A673 (cell line): ENCODE data around the gene KRT17. TPM values are rescaled to one million over a fixed set of nuclear protein-coding genes. Genes with fewer than 3 reads are reported as not detected.
"Not testable (repeated sequence)": the region's sequence is repeated elsewhere in the genome, so short reads cannot be mapped to it uniquely, and the experiment has no call there.

Source experiments
- BruUV-seq: library from RNA; stranded (reverse); fragments of 400-500 nt; replicated peaks from 2 replicates; lab custom pipeline; 2021; lab: Mats Ljungman, UMichigan
- CTCF ChIA-PET: fragments of 300-600 bp; sonication (Branson Sonifier 250); formaldehyde crosslinking; loops from one replicate; lab custom pipeline; 2022; ENCODE audit warnings: antibody characterized with exemption; lab: Charles Lee
- POLR2A ChIA-PET: fragments of 300-600 bp; sonication (Branson Sonifier 250); formaldehyde crosslinking; loops from one replicate; lab custom pipeline; 2022; ENCODE audit warnings: antibody characterized with exemption; ENCODE audit not compliant: low non-redundant PET; lab: Charles Lee
- DNase-seq: peaks from one replicate; pipeline ENCODE4 v3.0.0-alpha.2; 2015; ENCODE audit warnings: low spot score
- H3K27ac ChIP-seq: fragments of 200-600 bp; sonication (generic); 2 replicates; pipeline ENCODE4 v1.5.1; 2016; ENCODE audit warnings: mixed run types, low read depth, mild to moderate bottlenecking, mixed read lengths, antibody characterized with exemption, low read length; ENCODE audit not compliant: poor library complexity, severe bottlenecking
- H3K27me3 ChIP-seq: fragments of 200-600 bp; sonication (generic); replicated peaks from 2 replicates; pipeline ENCODE4 v1.6.1; 2017; ENCODE audit warnings: mixed run types, low read depth, mild to moderate bottlenecking, mixed read lengths, antibody characterized with exemption, low read length; ENCODE audit not compliant: insufficient read depth, poor library complexity
- H3K36me3 ChIP-seq: fragments of 200-600 bp; sonication (generic); 2 replicates; pipeline ENCODE4 v1.6.1; 2016; ENCODE audit warnings: mixed run types, mild to moderate bottlenecking, mixed read lengths, antibody characterized with exemption, low read length; ENCODE audit not compliant: insufficient read depth, poor library complexity, severe bottlenecking
- H3K4me1 ChIP-seq: fragments of 200-600 bp; sonication (generic); 2 replicates; pipeline ENCODE4 v1.6.1; 2017; ENCODE audit warnings: mixed run types, mild to moderate bottlenecking, mixed read lengths, antibody characterized with exemption, low read length; ENCODE audit not compliant: insufficient read depth, poor library complexity, severe bottlenecking
- H3K4me3 ChIP-seq: fragments of 200-600 bp; sonication (generic); 2 replicates; pipeline ENCODE4 v1.5.1; 2016; ENCODE audit warnings: low read depth, mixed run types, mild to moderate bottlenecking, mixed read lengths, low read length; ENCODE audit not compliant: poor library complexity, severe bottlenecking
- H3K9me3 ChIP-seq: fragments of 200-600 bp; sonication (generic); 2 replicates; pipeline ENCODE4 v1.6.1; 2016; ENCODE audit warnings: mixed run types, low read depth, mild to moderate bottlenecking, mixed read lengths, antibody characterized with exemption, low read length; ENCODE audit not compliant: poor library complexity, severe bottlenecking
- CTCF ChIP-seq: fragments of 300-800, 200-600 bp; sonication (generic); conservative IDR thresholded peaks from 2 replicates; pipeline ENCODE4 v1.5.1; 2017; ENCODE audit warnings: low read depth, mild to moderate bottlenecking, antibody characterized with exemption, low read length, moderate library complexity, mixed read lengths
- EZH2 ChIP-seq: fragments of 200-600 bp; sonication (generic); IDR thresholded peaks from 2 replicates; pipeline ENCODE4 v1.6.1; 2017; ENCODE audit warnings: borderline replicate concordance, low read depth, mild to moderate bottlenecking, mixed read lengths, antibody characterized with exemption, low read length; ENCODE audit not compliant: poor library complexity, severe bottlenecking
- intact Hi-C: fragments of 100-400 bp; cut with micrococcal nuclease; formaldehyde crosslinking; loops from one replicate; pipeline ENCODE4 v1.10.0; 2022; ENCODE audit not compliant: unreplicated experiment
- total RNA-seq: library from RNA; stranded (reverse); gene quantifications from 2 replicates; pipeline ENCODE4 v1.2.3, GENCODE V29; 2021

Gene KRT17
- total RNA-seq, 1 experiment from 2014 or later, result 54.1 TPM

- no TSS peak for BruUV-seq
- Histone ChIP-seq H3K4me3 (no peak overlapping the region), H3K4me1 (no peaks in the 10 kb centered on the region), H3K36me3 (no peaks in the 10 kb centered on the region), H3K9me3 (no peaks in the 10 kb centered on the region), H3K27me3 (no peaks in the 10 kb centered on the region), H3K27ac (no peak overlapping the region)
- ChIA-PET POLR2A (no interaction called here), CTCF (no interaction called here)
- intact Hi-C loops, result no loop called here
- TF ChIP-seq CTCF, result no peak
- no peak for TF ChIP-seq EZH2
- no peak for DNase-seq
Observed at GRCh38 chr17:41614098-41614497, 10.3 kb downstream of the KRT17 start.

GRCh38 chr17:41613277-41614082 is 10.9 kb downstream of the KRT17 start:
- ChIA-PET CTCF (no interaction called here), POLR2A (no interaction called here)
- Histone ChIP-seq H3K27me3 (no peaks in the 10 kb centered on the region), H3K4me1 (no peaks in the 10 kb centered on the region), H3K9me3 (no peaks in the 10 kb centered on the region), H3K27ac (no peak overlapping the region), H3K4me3 (no peak overlapping the region), H3K36me3 (no peaks in the 10 kb centered on the region)
- no peak for DNase-seq
- TF ChIP-seq CTCF (no peak), EZH2 (no peak)
- intact Hi-C loops, result no loop called here
- BruUV-seq, result no TSS peak

- H3K4me1 ChIP-seq, DNase-seq, POLR2A ChIA-PET, H3K27ac ChIP-seq, H3K27me3 ChIP-seq, intact Hi-C loops, BruUV-seq, H3K36me3 ChIP-seq, CTCF ChIA-PET, H3K4me3 ChIP-seq, H3K9me3 ChIP-seq: not testable (repeated sequence)
Observed at GRCh38 chr17:41612376-41613160, 11.8 kb downstream of the KRT17 start, which contains the start of gene KRT16. Gene KRT16, minus strand, starts transcription at chr17:41612767. Its CDS starts 79 bp downstream, at chr17:41612688.
